Measurements from ENCODE around the gene KAT2B. TPM values are rescaled to one million over a fixed set of nuclear protein-coding genes. Genes with fewer than 3 reads are reported as not detected.

KAT2B gene
- polyA plus RNA-seq, 1 donor from 2014 or later, result 14.2 TPM

- TF ChIP-seq REST (IDR thresholded peaks at IDR 0.05; ENCODE audit: borderline replicate concordance) (no peak), SMC3 (conservative IDR thresholded peaks at IDR 0.05; ENCODE audit: poor library complexity) (no peak)
- Histone ChIP-seq H2AFZ (ENCODE audit: low read depth, low read length) (no peak overlapping the region), H3K4me3 (ENCODE audit: low read length) (no peak overlapping the region), H3K79me2 (replicated peaks; ENCODE audit: insufficient read depth, low read length) (peaks cover 7% of the 10 kb centered on the region), H3K9ac (ENCODE audit: low read length) (no peak overlapping the region), H3F3A (ENCODE audit: insufficient read depth, low read length, poor library complexity, severe bottlenecking) (no peaks in the 10 kb centered on the region), H3K27ac (ENCODE audit: low read length) (no peak overlapping the region), H3K27me3 (ENCODE audit: insufficient read depth, low read depth, low read length) (no peaks in the 10 kb centered on the region), H3K9me3 (ENCODE audit: low read length) (no peaks in the 10 kb centered on the region), H3K9me2 (ENCODE audit: insufficient read depth, low read length) (no peaks in the 10 kb centered on the region), H3K4me2 (ENCODE audit: low read length) (no peak overlapping the region), H4K20me1 (ENCODE audit: insufficient read depth) (no peaks in the 10 kb centered on the region), H3K36me3 (ENCODE audit: insufficient read depth, low read length) (no peaks in the 10 kb centered on the region)
Measured at GRCh38 chr3:20059929-20060328, 19.7 kb downstream of the KAT2B start.

GRCh38 chr3:20060974-20061685 is 20.9 kb downstream of the KAT2B start:
- no peaks in the 10 kb centered on the region for H3F3A ChIP-seq (ENCODE audit: insufficient read depth, low read length, poor library complexity, severe bottlenecking)
- H3K79me2 ChIP-seq (replicated peaks; ENCODE audit: insufficient read depth, low read length), result peaks cover 7% of the 10 kb centered on the region
- H3K4me2 ChIP-seq (ENCODE audit: low read length), result no peak overlapping the region
- H3K9me2 ChIP-seq (ENCODE audit: insufficient read depth, low read length), result no peaks in the 10 kb centered on the region
- no peak overlapping the region for H2AFZ ChIP-seq (ENCODE audit: low read depth, low read length)
- no peaks in the 10 kb centered on the region for H4K20me1 ChIP-seq (ENCODE audit: insufficient read depth)
- no peak overlapping the region for H3K27ac ChIP-seq (ENCODE audit: low read length)
- H3K4me3 ChIP-seq (ENCODE audit: low read length), result no peak overlapping the region
- TF ChIP-seq MXI1 (conservative IDR thresholded peaks at IDR 0.05; ENCODE audit: poor library complexity, severe bottlenecking), result no peak
- TF ChIP-seq RAD21 (conservative IDR thresholded peaks at IDR 0.05), result no peak
- TF ChIP-seq SMC3 (conservative IDR thresholded peaks at IDR 0.05; ENCODE audit: poor library complexity), result no peak
- H3K9ac ChIP-seq (ENCODE audit: low read length), result no peak overlapping the region
- no peaks in the 10 kb centered on the region for H3K36me3 ChIP-seq (ENCODE audit: insufficient read depth, low read length)
- no peaks in the 10 kb centered on the region for H3K9me3 ChIP-seq (ENCODE audit: low read length)
- no peaks in the 10 kb centered on the region for H3K27me3 ChIP-seq (ENCODE audit: insufficient read depth, low read depth, low read length)

GRCh38 chr3:20062996-20063395 is 22.8 kb downstream of the KAT2B start:
- TF ChIP-seq RAD21 (conservative IDR thresholded peaks at IDR 0.05) (no peak), TAF1 (IDR thresholded peaks at IDR 0.05; ENCODE audit: low read depth) (no peak), SMC3 (conservative IDR thresholded peaks at IDR 0.05; ENCODE audit: poor library complexity) (no peak), EZH2 (IDR thresholded peaks at IDR 0.05; ENCODE audit: borderline replicate concordance, insufficient read depth, low read length, poor library complexity, severe bottlenecking) (no peak), MXI1 (conservative IDR thresholded peaks at IDR 0.05; ENCODE audit: poor library complexity, severe bottlenecking) (no peak), CTCF (IDR thresholded peaks at IDR 0.05; ENCODE audit: poor library complexity, severe bottlenecking) (no peak), REST (IDR thresholded peaks at IDR 0.05; ENCODE audit: borderline replicate concordance) (no peak), EP300 (conservative IDR thresholded peaks at IDR 0.05; ENCODE audit: poor library complexity, severe bottlenecking) (no peak), POLR2AphosphoS5 (IDR thresholded peaks at IDR 0.05) (no peak)
- no peaks in the 10 kb centered on the region for H3K27me3 ChIP-seq (ENCODE audit: insufficient read depth, low read depth, low read length)
- H3K4me3 ChIP-seq (ENCODE audit: low read length), result no peak overlapping the region
- no peak overlapping the region for H3K27ac ChIP-seq (ENCODE audit: low read length)
- no peaks in the 10 kb centered on the region for H3F3A ChIP-seq (ENCODE audit: insufficient read depth, low read length, poor library complexity, severe bottlenecking)
- no peak overlapping the region for H3K9ac ChIP-seq (ENCODE audit: low read length)
- no peak overlapping the region for H3K4me2 ChIP-seq (ENCODE audit: low read length)
- no peaks in the 10 kb centered on the region for H3K9me3 ChIP-seq (ENCODE audit: low read length)
- H2AFZ ChIP-seq (ENCODE audit: low read depth, low read length), result no peak overlapping the region
- H4K20me1 ChIP-seq (ENCODE audit: insufficient read depth), result no peaks in the 10 kb centered on the region
- no peaks in the 10 kb centered on the region for H3K79me2 ChIP-seq (replicated peaks; ENCODE audit: insufficient read depth, low read length)
- no peaks in the 10 kb centered on the region for H3K36me3 ChIP-seq (ENCODE audit: insufficient read depth, low read length)
- H3K9me2 ChIP-seq (ENCODE audit: insufficient read depth, low read length), result no peaks in the 10 kb centered on the region

All from neural cell (in vitro differentiated cells).